ENCODE data around the gene TIMP2. TPM values are rescaled to one million over a fixed set of nuclear protein-coding genes. Genes with fewer than 3 reads are reported as not detected.

The TIMP2 gene
- total and polyA plus RNA-seq, 2 experiments from 2014 or later, result 10.6 to 22.5 TPM

GRCh38 chr17:78900816-78901215, 24.4 kb downstream of the TIMP2 start:
- Histone ChIP-seq H3K36me3 (ENCODE audit: insufficient read depth) (no peaks in the 10 kb centered on the region), H4K20me1 (replicated peaks; ENCODE audit: insufficient read depth) (peaks cover 8% of the 10 kb centered on the region), H3K27me3 (ENCODE audit: insufficient read depth) (no peaks in the 10 kb centered on the region), H3F3A (replicated peaks; ENCODE audit: low read depth) (0 out of 2 replicates have a peak, but pooled peaks cover 3% of the 10 kb centered on the region), H2AFZ (no peak overlapping the region), H3K9me2 (ENCODE audit: insufficient read depth) (no peaks in the 10 kb centered on the region), H3K4me1 (ENCODE audit: insufficient read depth) (peaks cover 20% of the 10 kb centered on the region), H3K4me2 (no peak overlapping the region), H3K4me3 (no peak overlapping the region), H3K79me2 (replicated peaks; ENCODE audit: insufficient read depth) (peaks cover 21% of the 10 kb centered on the region; the same call in 1 of the 2 replicates), H3K27ac (ENCODE audit: low read depth) (no peak overlapping the region)
- no peaks in the 10 kb centered on the region for H3K36me3 Mint-ChIP-seq (ENCODE audit: low read depth)
- H3K27ac Mint-ChIP-seq, result no peak overlapping the region
- TF ChIP-seq, protein P1, sequence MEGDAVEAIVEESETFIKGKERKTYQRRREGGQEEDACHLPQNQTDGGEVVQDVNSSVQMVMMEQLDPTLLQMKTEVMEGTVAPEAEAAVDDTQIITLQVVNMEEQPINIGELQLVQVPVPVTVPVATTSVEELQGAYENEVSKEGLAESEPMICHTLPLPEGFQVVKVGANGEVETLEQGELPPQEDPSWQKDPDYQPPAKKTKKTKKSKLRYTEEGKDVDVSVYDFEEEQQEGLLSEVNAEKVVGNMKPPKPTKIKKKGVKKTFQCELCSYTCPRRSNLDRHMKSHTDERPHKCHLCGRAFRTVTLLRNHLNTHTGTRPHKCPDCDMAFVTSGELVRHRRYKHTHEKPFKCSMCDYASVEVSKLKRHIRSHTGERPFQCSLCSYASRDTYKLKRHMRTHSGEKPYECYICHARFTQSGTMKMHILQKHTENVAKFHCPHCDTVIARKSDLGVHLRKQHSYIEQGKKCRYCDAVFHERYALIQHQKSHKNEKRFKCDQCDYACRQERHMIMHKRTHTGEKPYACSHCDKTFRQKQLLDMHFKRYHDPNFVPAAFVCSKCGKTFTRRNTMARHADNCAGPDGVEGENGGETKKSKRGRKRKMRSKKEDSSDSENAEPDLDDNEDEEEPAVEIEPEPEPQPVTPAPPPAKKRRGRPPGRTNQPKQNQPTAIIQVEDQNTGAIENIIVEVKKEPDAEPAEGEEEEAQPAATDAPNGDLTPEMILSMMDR (conservative IDR thresholded peaks at IDR 0.05; ENCODE audit: low read depth in 2 of 2), result no peak
- no peak for TF ChIP-seq REST (IDR thresholded peaks at IDR 0.05; ENCODE audit: unreplicated experiment)
- TF ChIP-seq NANOG (IDR thresholded peaks at IDR 0.05; ENCODE audit: borderline replicate concordance), result no peak
- TF ChIP-seq POLR2AphosphoS5 (IDR thresholded peaks at IDR 0.05; ENCODE audit: low read depth), result no peak
- TF ChIP-seq ZNF331 (CRISPR knock-in tag; IDR thresholded peaks at IDR 0.05; ENCODE audit: low read depth), result no peak
- no peak for TF ChIP-seq JUNB (IDR thresholded peaks at IDR 0.05; ENCODE audit: unreplicated experiment)
- TF ChIP-seq EZH2 (IDR thresholded peaks at IDR 0.05; ENCODE audit: low read depth, unreplicated experiment), result no peak
- no peak for TF ChIP-seq EZH2phosphoT487 (IDR thresholded peaks at IDR 0.05; ENCODE audit: unreplicated experiment)
- TF ChIP-seq ETS1 (IDR thresholded peaks at IDR 0.05), result no peak
- no peak for TF ChIP-seq ZNF114 (CRISPR knock-in tag; IDR thresholded peaks at IDR 0.05)
- no peak for TF ChIP-seq CREB1 (CRISPR knock-in tag; IDR thresholded peaks at IDR 0.05; ENCODE audit: low read depth)
- TF ChIP-seq STAT1 (IDR thresholded peaks at IDR 0.05; ENCODE audit: unreplicated experiment), result no peak
- no peak for TF ChIP-seq ZNF462 (CRISPR knock-in tag; IDR thresholded peaks at IDR 0.05)
- no peak overlapping the region for H3K4me3 Mint-ChIP-seq
- H3K27me3 Mint-ChIP-seq (ENCODE audit: insufficient read depth, low read depth, poor library complexity), result peaks cover 25% of the 10 kb centered on the region
- peaks cover 44% of the 10 kb centered on the region for H3K4me1 Mint-ChIP-seq
- DNase-seq (ENCODE audit: low spot score) (no peak), ATAC-seq (no peak)
- H3K9me3 Mint-ChIP-seq, result no peaks in the 10 kb centered on the region

Measured in GM23338 (cell line).